ENCODE measurements around the gene CAMK2A.

DNA sequence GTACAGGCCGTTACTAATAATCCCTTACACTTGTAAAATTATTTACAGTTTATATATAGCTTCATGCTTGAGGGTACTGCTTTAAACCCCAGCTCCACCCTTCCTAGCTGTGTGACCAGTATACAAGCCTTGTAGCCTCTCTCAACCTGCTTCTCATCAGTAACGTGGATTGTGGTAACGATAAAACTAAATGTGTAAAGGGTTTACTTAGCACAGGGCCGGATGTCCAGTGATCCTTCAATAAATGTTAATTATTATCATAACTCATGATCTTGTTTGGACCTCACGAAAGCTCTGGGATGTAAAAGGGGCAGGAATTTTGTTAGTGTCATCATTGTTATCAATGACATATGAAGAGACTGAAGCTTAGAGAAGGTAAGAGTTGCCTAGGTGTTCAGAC is 20.7 kb upstream of the CAMK2A start:
- TF ChIP-seq, protein P1, sequence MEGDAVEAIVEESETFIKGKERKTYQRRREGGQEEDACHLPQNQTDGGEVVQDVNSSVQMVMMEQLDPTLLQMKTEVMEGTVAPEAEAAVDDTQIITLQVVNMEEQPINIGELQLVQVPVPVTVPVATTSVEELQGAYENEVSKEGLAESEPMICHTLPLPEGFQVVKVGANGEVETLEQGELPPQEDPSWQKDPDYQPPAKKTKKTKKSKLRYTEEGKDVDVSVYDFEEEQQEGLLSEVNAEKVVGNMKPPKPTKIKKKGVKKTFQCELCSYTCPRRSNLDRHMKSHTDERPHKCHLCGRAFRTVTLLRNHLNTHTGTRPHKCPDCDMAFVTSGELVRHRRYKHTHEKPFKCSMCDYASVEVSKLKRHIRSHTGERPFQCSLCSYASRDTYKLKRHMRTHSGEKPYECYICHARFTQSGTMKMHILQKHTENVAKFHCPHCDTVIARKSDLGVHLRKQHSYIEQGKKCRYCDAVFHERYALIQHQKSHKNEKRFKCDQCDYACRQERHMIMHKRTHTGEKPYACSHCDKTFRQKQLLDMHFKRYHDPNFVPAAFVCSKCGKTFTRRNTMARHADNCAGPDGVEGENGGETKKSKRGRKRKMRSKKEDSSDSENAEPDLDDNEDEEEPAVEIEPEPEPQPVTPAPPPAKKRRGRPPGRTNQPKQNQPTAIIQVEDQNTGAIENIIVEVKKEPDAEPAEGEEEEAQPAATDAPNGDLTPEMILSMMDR (IDR thresholded peaks at IDR 0.05), result no peak
- no peak for TF ChIP-seq POLR2A (IDR thresholded peaks at IDR 0.05)

Data from tibial nerve (tissue), 3 donors.